Muscle of leg (tissue), 11 donors: Measurements from ENCODE around the gene SLC35F1. TPM values are rescaled to one million over a fixed set of nuclear protein-coding genes. Genes with fewer than 3 reads are reported as not detected.
A peak's percentile ranks its signal among the peaks of the same experiment; 100 is the strongest.
"Not testable (repeated sequence)": the region's sequence is repeated elsewhere in the genome, so short reads cannot be mapped to it uniquely, and the experiment has no call there.

Source experiments
- DNase-seq: peaks from one replicate; pipeline ENCODE4 v3.0.0; 2013
- H3K27ac ChIP-seq: one replicate; pipeline ENCODE4 v1.5.1; 2013; ENCODE audit warnings: mild to moderate bottlenecking, low read length, control low read depth
- H3K27me3 ChIP-seq: one replicate; pipeline ENCODE4 v1.6.1; 2013; ENCODE audit warnings: low read length; ENCODE audit not compliant: control insufficient read depth, insufficient read depth
- H3K36me3 ChIP-seq: one replicate; pipeline ENCODE4 v1.6.1; 2013; ENCODE audit warnings: low read length; ENCODE audit not compliant: control insufficient read depth, insufficient read depth
- H3K4me1 ChIP-seq: one replicate; pipeline ENCODE4 v1.6.1; 2013; ENCODE audit warnings: low read length; ENCODE audit not compliant: control insufficient read depth, insufficient read depth
- H3K4me3 ChIP-seq: one replicate; pipeline ENCODE4 v1.5.1; 2013; ENCODE audit warnings: low read length, control low read depth
- H3K9me3 ChIP-seq: replicated peaks from 2 replicates; pipeline ENCODE4 v1.6.1; 2013; ENCODE audit warnings: low read depth, low read length; ENCODE audit not compliant: control insufficient read depth
- WGBS: methylation state at CpG from one replicate; pipeline ENCODE4 v1.1.5; 2013; ENCODE audit warnings: missing lambda C conversion rate; ENCODE audit not compliant: insufficient coverage; 5-methylcytosine and 5-hydroxymethylcytosine counted together
- polyA plus RNA-seq, 8 donors: library from polyadenylated mRNA; unstranded; fragments of 120-200 nt; gene quantifications; one replicate each; pipeline versions ENCODE4 v1.2.1 to v1.2.3, GENCODE V29; 2013; ENCODE audit warnings: inconsistent platforms in 1 of 8, low replicate concordance in 1 of 8; ENCODE audit not compliant: insufficient read length in 8 of 8, insufficient read depth in 1 of 8
- total RNA-seq: library from RNA; stranded (reverse); fragments of 120-200 nt; gene quantifications from one replicate; pipeline ENCODE4 v1.2.4, GENCODE V29; 2013

The SLC35F1 gene
- total and polyA plus RNA-seq, 9 donors = 1.5 to 6.2 (median 2.1) TPM

DNA sequence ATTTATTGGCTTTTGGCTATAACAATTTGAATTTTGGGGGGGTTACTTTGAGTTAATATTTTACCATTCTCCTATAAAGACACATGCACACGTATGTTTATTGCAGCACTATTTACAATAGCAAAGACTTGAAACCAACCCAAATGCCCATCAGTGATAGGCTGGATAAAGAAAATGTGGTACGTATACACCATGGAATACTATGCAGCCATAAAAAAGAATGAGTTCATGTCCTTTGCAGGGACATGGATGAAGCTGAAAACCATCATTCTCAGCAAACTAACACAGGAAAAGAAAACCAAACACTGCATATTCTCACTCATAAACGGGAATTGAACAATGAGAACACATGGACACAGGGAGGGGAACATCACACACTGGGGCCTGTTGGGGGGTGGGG, 130.4 kb downstream of the SLC35F1 start:
- not testable (repeated sequence) for H3K27me3 ChIP-seq, DNase-seq, H3K4me1 ChIP-seq, H3K27ac ChIP-seq, H3K9me3 ChIP-seq, H3K36me3 ChIP-seq, H3K4me3 ChIP-seq
- WGBS = no CpG with 5 or more reads among the region's 3 CpGs

DNA sequence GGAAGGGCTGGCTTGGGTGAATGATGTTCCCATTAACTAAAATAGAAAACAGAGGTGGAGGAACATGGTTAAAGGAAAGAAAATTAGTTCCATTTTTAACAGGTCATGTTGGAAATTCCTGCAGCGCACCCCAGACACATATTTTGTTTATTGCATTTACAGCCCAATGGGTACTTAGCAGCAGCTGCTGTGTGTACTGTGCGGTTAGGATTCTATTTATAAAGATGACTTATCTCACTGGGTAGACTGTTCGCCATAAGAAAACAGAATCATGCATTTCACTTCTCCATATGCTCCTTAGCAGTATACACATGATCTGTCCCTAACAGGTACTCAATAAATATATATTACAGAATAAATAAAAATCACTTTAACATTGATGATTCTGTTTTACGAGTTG, 135.8 kb downstream of the SLC35F1 start:
- peak; percentile 8 for DNase-seq
- no CpG with 5 or more reads among the region's 4 CpGs for WGBS
- H3K27ac ChIP-seq = no peak overlapping the region

DNA sequence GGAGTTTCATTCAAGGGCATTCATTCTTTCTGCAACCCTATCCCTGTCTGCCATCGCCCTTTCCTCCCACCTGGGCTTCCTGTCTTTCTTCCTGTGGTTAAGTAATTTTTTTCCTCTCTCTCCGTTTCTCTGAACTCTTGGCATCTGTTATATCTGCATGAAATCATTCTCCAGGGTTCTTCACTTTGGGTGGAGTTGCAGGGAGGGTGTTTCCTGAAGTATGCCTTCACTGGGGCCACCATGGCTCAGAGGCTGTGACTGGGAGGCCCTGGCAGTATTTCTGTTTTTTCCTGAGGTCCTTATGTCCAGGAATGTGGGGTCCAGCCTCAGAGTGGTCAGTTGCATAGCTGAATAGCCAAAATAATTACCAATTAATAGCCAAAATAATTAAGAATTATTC, 137.2 kb downstream of the SLC35F1 start:
- no peaks in the 10 kb centered on the region for H3K27me3 ChIP-seq
- WGBS = no CpG with 5 or more reads among the region's 2 CpGs
- H3K27ac ChIP-seq = no peak overlapping the region
- H3K36me3 ChIP-seq = no peaks in the 10 kb centered on the region
- peaks cover 4% of the 10 kb centered on the region for H3K4me1 ChIP-seq
- no peaks in the 10 kb centered on the region for H3K9me3 ChIP-seq
- no peak for DNase-seq
- H3K4me3 ChIP-seq = no peak overlapping the region

More for the DNA sequence above, 135.8 kb downstream of the SLC35F1 start:
- Histone ChIP-seq H3K4me1 (peaks cover 4% of the 10 kb centered on the region), H3K9me3 (no peaks in the 10 kb centered on the region), H3K36me3 (no peaks in the 10 kb centered on the region), H3K27me3 (no peaks in the 10 kb centered on the region), H3K4me3 (no peak overlapping the region)

DNA sequence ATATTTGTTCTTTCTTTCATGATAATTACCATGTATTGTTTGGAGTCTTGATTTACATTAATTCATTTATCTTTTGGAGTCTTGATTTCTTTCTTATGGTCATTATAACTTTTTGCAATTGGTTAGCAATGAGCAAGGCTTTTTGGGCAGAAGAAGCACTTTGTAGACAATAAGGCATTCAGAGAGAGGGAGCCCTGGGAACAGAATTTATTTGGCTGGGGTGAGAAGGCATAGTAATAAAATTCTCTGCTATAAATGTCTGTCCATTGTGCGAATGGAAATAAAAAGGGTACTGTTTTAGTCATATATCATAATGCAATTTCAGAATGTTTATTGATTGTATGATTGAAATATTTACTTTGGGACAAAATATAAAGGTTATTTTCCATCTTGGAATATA, 147.0 kb downstream of the SLC35F1 start:
- Histone ChIP-seq H3K4me3 (no peak overlapping the region), H3K36me3 (no peaks in the 10 kb centered on the region), H3K27me3 (no peaks in the 10 kb centered on the region), H3K9me3 (no peaks in the 10 kb centered on the region), H3K27ac (no peak overlapping the region), H3K4me1 (no peaks in the 10 kb centered on the region)
- no peak for DNase-seq
- WGBS = no CpG with 5 or more reads among the region's 1 CpG

DNA sequence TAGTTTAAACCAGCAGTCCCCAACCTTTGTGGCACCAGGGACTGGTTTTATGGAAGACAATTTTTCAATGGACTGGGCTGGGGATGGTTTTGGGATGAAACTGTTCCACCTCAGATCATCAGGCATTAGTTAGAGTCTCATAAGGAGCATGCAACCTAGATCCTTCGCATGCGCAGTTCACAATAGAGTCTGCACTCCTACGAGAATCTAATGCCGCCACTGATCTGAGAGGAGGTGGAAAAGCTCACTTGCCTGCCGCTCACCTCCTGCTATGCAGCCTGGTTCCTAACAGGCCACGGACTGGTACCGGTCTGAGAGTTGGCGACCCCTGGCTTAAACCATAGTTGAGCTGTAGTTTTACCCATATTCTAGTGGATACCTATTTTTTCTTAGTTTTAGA, 154.6 kb downstream of the SLC35F1 start:
- H3K9me3 ChIP-seq = no peaks in the 10 kb centered on the region
- 100% methylated on average over 2 of the region's 8 CpGs for WGBS
- H3K4me1 ChIP-seq = no peaks in the 10 kb centered on the region
- DNase-seq = no peak
- no peaks in the 10 kb centered on the region for H3K27me3 ChIP-seq
- no peak overlapping the region for H3K4me3 ChIP-seq
- no peak overlapping the region for H3K27ac ChIP-seq
- no peaks in the 10 kb centered on the region for H3K36me3 ChIP-seq

DNA sequence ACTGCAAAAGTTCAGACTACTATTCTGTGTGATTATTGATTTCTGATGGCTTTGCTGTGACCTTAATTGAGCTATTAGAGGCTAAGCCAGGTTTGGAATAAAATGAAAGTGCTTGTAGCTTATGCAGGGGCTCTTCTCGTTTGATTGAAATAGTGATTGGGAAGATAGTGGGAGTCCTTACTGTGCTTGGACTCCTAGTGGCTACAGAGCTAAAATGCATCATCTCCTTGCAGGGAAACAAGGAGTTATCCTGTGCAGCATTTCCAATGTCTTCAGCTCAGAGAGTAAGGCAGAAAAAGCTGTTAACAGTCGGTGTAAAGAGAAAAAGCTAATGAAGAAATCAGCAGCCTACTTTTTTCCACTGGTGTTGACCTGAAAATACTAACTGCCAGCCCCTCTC, 173.5 kb downstream of the SLC35F1 start:
- no peaks in the 10 kb centered on the region for H3K27me3 ChIP-seq

DNA sequence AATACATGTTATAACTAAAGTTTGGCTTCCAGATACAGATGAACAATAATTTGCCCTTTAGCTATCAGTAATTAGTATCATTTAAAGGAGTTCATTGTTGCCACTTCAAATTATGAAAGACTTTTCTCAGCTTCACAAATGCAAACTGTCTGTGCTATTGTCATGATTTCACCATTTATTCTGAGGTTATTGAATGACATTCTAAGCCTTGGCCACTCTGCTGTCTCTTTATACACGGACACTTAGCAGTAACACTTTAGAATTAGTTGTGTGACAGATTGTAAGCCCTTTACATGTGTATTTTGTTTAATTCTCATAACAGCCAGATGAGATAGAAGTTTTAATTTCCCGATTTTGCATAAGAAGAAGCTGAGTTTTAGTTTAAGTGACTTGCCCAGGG, 176.6 kb downstream of the SLC35F1 start:
- Histone ChIP-seq H3K27me3 (no peaks in the 10 kb centered on the region), H3K4me1 (no peaks in the 10 kb centered on the region), H3K36me3 (no peaks in the 10 kb centered on the region), H3K27ac (no peak overlapping the region), H3K9me3 (no peaks in the 10 kb centered on the region), H3K4me3 (no peak overlapping the region)
- WGBS = no CpG with 5 or more reads among the region's 2 CpGs
- DNase-seq = no peak

More for the DNA sequence above, 173.5 kb downstream of the SLC35F1 start:
- Histone ChIP-seq H3K36me3 (no peaks in the 10 kb centered on the region), H3K4me3 (no peak overlapping the region), H3K9me3 (no peaks in the 10 kb centered on the region), H3K4me1 (no peaks in the 10 kb centered on the region), H3K27ac (no peak overlapping the region)
- WGBS = 54% methylated on average over 2 of the region's 2 CpGs
- DNase-seq = no peak

DNA sequence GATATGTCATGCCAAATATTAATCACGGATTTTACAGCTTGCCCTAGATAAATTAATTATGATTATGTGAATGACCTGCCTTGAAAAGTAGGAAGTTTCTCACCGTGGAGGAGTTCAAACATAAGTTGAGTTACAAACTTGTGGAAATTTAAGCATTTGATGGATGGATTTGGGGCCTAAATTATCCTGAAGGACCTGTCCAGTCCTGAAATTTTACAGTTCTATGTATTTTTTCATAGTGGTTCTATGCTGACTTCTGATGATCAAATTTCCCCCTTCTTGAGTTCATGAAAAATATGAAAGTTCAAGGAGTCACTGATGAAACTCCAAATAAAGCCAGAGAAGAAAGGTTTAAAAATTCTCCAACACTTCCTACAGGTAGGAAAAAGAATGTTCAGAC, 178.6 kb downstream of the SLC35F1 start:
- no CpG with 5 or more reads among the region's 2 CpGs for WGBS
- Histone ChIP-seq H3K4me1 (no peaks in the 10 kb centered on the region), H3K4me3 (no peak overlapping the region), H3K27me3 (no peaks in the 10 kb centered on the region), H3K27ac (no peak overlapping the region), H3K9me3 (no peaks in the 10 kb centered on the region), H3K36me3 (no peaks in the 10 kb centered on the region)
- DNase-seq = no peak

DNA sequence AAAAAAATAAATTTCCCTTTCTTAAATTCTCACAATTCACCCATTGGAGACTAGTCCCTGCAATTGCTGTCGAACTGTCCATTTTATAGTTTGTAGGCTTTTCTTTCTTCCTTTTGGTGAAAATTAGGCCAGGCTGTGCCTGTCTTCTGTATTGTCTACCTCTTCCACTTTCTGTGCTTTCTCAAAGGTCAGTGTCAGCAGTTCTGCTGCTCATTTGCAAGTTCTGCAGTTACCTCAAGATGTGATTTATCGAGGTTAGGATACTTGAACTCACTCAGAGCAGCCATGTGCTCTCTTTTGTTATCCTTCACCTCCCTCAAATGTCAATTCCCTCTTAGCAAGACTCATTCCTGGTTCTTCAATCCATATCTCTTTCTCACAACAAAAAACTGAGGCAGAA, 179.1 kb downstream of the SLC35F1 start:
- WGBS = 80% methylated on average over 1 of the region's 2 CpGs
- H3K9me3 ChIP-seq = no peaks in the 10 kb centered on the region
- no peaks in the 10 kb centered on the region for H3K27me3 ChIP-seq
- no peaks in the 10 kb centered on the region for H3K4me1 ChIP-seq
- no peak overlapping the region for H3K4me3 ChIP-seq
- no peak overlapping the region for H3K27ac ChIP-seq
- no peaks in the 10 kb centered on the region for H3K36me3 ChIP-seq
- no peak for DNase-seq

DNA sequence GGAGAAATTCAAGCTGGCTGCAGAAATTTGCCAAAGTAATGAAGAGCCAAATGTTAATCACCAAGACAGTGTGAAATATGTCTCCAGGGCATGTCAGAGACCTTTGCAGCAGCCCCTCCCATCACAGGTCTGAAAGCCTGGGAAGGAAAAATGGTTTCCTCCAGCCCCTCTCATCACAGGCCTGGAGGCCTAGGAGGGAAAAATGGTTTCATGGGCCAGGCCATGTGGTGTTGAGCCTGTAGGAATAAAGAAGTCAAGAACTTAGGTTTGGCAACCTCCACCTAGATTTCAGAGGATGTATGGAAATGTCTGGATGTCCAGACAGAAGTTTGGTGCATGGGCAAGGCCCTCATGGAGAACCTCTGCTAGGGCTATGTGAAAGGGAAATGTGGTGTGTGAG, 185.0 kb downstream of the SLC35F1 start:
- no peak overlapping the region for H3K27ac ChIP-seq
- H3K27me3 ChIP-seq = no peaks in the 10 kb centered on the region
- no peaks in the 10 kb centered on the region for H3K9me3 ChIP-seq
- H3K4me3 ChIP-seq = no peak overlapping the region
- no peak for DNase-seq
- no peaks in the 10 kb centered on the region for H3K36me3 ChIP-seq
- H3K4me1 ChIP-seq = no peaks in the 10 kb centered on the region

DNA sequence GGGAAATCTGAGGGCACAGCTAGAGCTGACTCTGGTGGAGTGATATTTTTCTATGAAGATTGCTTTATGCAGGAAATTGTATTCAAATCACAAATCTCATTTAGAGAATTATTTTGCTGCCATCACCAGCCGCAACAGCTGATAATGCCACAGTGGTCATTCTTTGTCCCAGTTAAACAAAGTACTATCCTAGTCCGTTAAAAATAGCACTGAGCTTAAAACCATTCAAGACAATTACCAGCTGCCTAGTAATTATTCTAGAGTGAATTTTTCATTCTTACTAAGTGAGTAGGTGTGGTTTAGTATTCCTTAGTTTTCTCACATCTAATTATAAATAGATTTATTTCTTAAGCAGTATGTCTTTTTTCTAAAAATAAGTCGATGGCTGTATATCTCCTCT, 190.5 kb downstream of the SLC35F1 start:
- DNase-seq = no peak
- no peaks in the 10 kb centered on the region for H3K36me3 ChIP-seq
- H3K4me3 ChIP-seq = no peak overlapping the region
- WGBS = no CpG with 5 or more reads among the region's 3 CpGs
- H3K27ac ChIP-seq = no peak overlapping the region
- H3K9me3 ChIP-seq = no peaks in the 10 kb centered on the region
- no peaks in the 10 kb centered on the region for H3K4me1 ChIP-seq
- H3K27me3 ChIP-seq = no peaks in the 10 kb centered on the region
